GM12873 (cell line): ENCODE measurements around the gene SUGP2.

Source experiments
- CTCF ChIP-seq: IDR thresholded peaks from 2 replicates; pipeline ENCODE4 v1.5.1; 2012; ENCODE audit warnings: low read depth, mild to moderate bottlenecking, moderate library complexity, low read length, control low read depth; ENCODE audit not compliant: insufficient read depth; ENCODE audit errors: missing control alignments

The SUGP2 gene

GRCh38 chr19:19040417-19040816 lies 7.1 kb upstream of the SUGP2 start:
- TF ChIP-seq CTCF: no peak

- no peak for TF ChIP-seq CTCF
Observed at GRCh38 chr19:19039901-19040300, 6.6 kb upstream of the SUGP2 start.

GRCh38 chr19:19034204-19034624 lies 897 bp upstream of the SUGP2 start:
- no peak for TF ChIP-seq CTCF

GRCh38 chr19:19033176-19033425 lies 216 bp downstream of the SUGP2 start:
- no peak for TF ChIP-seq CTCF

GRCh38 chr19:19032420-19033175 lies 719 bp downstream of the SUGP2 start:
- no peak for TF ChIP-seq CTCF

- TF ChIP-seq CTCF: no peak
Observed at GRCh38 chr19:19031891-19032290, 1.4 kb downstream of the SUGP2 start.

- TF ChIP-seq CTCF: no peak
Observed at GRCh38 chr19:19028526-19028925, 4.8 kb downstream of the SUGP2 start.
